Measurements from ENCODE around the gene PTER.

The PTER gene

DNA sequence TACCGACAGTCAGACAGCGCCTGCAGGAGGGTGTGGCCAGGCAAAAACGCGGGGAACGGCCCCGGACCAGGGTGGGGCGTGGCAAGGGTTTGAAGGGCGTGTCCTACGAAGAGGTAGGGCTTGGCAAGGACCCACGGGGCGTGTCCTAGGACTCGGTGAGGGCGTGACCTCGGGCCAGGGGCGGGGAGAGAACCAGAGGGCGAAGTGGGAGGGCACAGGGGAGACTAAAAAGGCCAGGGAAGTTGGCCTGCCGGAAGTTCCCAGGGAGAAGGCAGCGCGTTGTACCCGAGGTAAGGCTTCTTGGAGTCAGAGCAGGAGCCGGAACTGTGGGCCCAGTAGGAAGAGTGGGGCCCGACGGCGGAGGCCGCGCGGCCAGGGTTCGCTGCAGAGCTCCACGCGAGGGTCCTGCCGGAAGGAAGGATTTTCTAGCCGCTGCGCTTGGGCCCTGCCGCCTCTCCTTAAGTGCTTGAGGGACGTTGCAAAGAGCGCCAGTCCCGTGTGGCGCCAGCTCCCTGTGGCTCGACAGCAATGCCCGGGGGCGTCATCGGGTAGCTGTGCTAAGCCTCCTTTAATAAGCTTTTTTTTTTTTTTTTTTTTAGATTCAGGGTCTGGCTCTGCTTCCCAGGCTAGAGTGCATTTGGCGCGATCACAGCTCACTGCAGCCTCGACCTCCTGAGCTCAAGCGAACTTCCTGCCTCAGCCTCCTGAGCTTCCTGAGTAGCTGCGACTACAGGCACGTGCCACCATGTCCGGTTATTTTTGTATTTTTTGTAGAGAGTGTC is at the start of gene PTER:
TSS of gene PTER (plus strand) at position 253 of the 782 bp plus-strand sequence. CDS start 47,375 bp downstream, outside the sequence.
- peak within 1 kb of the TSS; percentile 67 for H3K4me3 ChIP-seq (ENCODE audit: low read length)
- TF ChIP-seq CTCF (conservative IDR thresholded peaks at IDR 0.05; ENCODE audit: low read depth, low read length), result no peak
- peak; percentile 69 for DNase-seq (ENCODE audit: low read depth)

DNA sequence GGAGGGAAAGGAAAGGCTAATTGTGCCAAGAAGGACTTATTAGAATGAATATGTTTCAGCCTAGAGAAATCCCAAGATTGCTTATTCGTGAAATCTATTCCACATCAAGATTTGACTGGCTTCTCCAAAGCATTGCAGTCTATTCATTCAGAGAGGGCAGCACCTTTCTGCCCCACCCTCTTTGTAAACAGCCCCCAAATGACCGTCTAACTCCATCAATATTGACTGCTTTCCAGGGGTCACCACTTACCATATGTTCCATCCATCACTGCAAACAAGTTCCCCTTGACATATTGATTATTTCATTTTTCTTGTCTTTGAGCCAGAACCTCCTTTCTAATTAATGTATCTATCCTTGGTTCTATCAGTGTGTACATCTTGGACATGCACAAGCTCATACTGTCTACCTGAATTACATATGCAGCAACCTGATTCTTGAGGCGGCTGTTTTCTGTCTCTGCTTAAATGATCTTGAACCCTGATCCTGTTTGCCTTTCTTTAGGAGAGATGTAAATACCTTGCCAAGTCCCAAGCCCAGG is 44.2 kb upstream of the PTER start:
- no peak for DNase-seq (ENCODE audit: low read depth)
- H3K4me3 ChIP-seq (ENCODE audit: low read length), result no peak overlapping the region
- no peak for TF ChIP-seq CTCF (conservative IDR thresholded peaks at IDR 0.05; ENCODE audit: low read depth, low read length)

- no peak overlapping the region for H3K4me3 ChIP-seq (ENCODE audit: low read length)
- DNase-seq (ENCODE audit: low read depth), result no peak
- TF ChIP-seq CTCF (conservative IDR thresholded peaks at IDR 0.05; ENCODE audit: low read depth, low read length), result no peak
Observed at GRCh38 chr10:16393271-16393858, 43.4 kb upstream of the PTER start.

- no peak overlapping the region for H3K4me3 ChIP-seq (ENCODE audit: low read length)
- no peak for DNase-seq (ENCODE audit: low read depth)
- no peak for TF ChIP-seq CTCF (conservative IDR thresholded peaks at IDR 0.05; ENCODE audit: low read depth, low read length)
Observed at GRCh38 chr10:16401416-16401815, 35.4 kb upstream of the PTER start.

- no peak overlapping the region for H3K4me3 ChIP-seq (ENCODE audit: low read length)
- no peak for DNase-seq (ENCODE audit: low read depth)
- TF ChIP-seq CTCF (conservative IDR thresholded peaks at IDR 0.05; ENCODE audit: low read depth, low read length), result no peak
Observed at GRCh38 chr10:16408379-16408778, 28.4 kb upstream of the PTER start.

DNA sequence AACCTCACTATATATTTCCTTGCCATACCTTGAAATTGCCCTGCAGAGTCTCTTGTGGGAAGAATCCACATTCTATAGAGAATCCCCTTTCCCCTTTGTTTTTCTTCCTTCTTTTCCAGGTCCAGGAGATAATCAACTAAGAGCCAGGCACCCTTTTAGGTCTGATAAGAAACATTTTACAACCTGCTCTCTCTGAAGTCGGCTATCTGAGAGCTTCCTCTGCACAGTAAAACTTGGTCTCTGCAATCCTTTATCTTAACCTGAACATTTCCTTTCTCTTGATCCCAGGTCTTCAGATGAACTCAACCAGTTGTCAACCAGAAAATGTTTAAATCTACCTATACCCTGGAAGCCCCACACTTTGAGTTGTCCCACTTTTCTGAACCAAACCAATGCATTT is 19.5 kb upstream of the PTER start:
- TF ChIP-seq CTCF (conservative IDR thresholded peaks at IDR 0.05; ENCODE audit: low read depth, low read length), result no peak
- no peak for DNase-seq (ENCODE audit: low read depth)
- H3K4me3 ChIP-seq (ENCODE audit: low read length), result no peak overlapping the region

- DNase-seq (ENCODE audit: low read depth), result no peak
- peak; percentile 22 for TF ChIP-seq CTCF (conservative IDR thresholded peaks at IDR 0.05; ENCODE audit: low read depth, low read length)
Observed at GRCh38 chr10:16423599-16423998, 13.2 kb upstream of the PTER start.

More at GRCh38 chr10:16423599-16423998, 13.2 kb upstream of the PTER start:
- H3K4me3 ChIP-seq (ENCODE audit: low read length), result no peak overlapping the region
